Cardiac muscle cell (in vitro differentiated cells and primary cell): Measurements from ENCODE around the gene SYF2. TPM values are rescaled to one million over a fixed set of nuclear protein-coding genes. Genes with fewer than 3 reads are reported as not detected.

ENCODE experiments used
- DNase-seq, 2 donors: peaks; one replicate each; pipeline versions ENCODE4 v3.0.0 to v3.0.0-alpha.2; 2010 to 2017; ENCODE audit warnings: low read depth in 1 of 2, low spot score in 1 of 2
- H3K27ac ChIP-seq: fragments of 200-600 bp; sonication (generic); 2 replicates; pipeline ENCODE4 v1.5.1; 2016
- H3K27me3 ChIP-seq: fragments of 200-600 bp; sonication (generic); 2 replicates; pipeline ENCODE4 v1.6.0; 2016; ENCODE audit warnings: control low read depth
- H3K36me3 ChIP-seq: fragments of 200-600 bp; sonication (generic); 2 replicates; pipeline ENCODE4 v1.5.1; 2016; ENCODE audit warnings: control low read depth
- H3K4me1 ChIP-seq: fragments of 200-600 bp; sonication (generic); 2 replicates; pipeline ENCODE4 v1.8.1; 2017; ENCODE audit warnings: low read depth, mild to moderate bottlenecking, mixed run types
- H3K4me3 ChIP-seq: fragments of 200-600 bp; sonication (generic); 2 replicates; pipeline ENCODE4 v1.5.1; 2016; ENCODE audit warnings: mild to moderate bottlenecking
- H3K9me3 ChIP-seq: fragments of 200-600 bp; sonication (generic); 2 replicates; pipeline ENCODE4 v1.5.1; 2017; ENCODE audit warnings: low read depth, mild to moderate bottlenecking, control low read depth
- polyA plus RNA-seq: library from polyadenylated mRNA; unstranded; fragments of >200 nt; fragmentation: Nextera tagmentation; extraction: Ambion mirVana; gene quantifications from 2 replicates; pipeline ENCODE4 v1.2.1, GENCODE V29; 2016
- total RNA-seq: library from RNA; depleted of rRNA; stranded (reverse); fragments of >200 nt; gene quantifications from 2 replicates; pipeline ENCODE4 v1.2.3, GENCODE V29; 2016
- TF ChIP-seq, protein P1 (sequence below): IDR thresholded peaks from 2 replicates; pipeline ENCODE4 v1.5.1; 2012; ENCODE audit warnings: low read depth, mild to moderate bottlenecking, low read length

The SYF2 gene
- total and polyA plus RNA-seq, 2 experiments from 2014 or later = 44.6 to 50.0 TPM

DNA sequence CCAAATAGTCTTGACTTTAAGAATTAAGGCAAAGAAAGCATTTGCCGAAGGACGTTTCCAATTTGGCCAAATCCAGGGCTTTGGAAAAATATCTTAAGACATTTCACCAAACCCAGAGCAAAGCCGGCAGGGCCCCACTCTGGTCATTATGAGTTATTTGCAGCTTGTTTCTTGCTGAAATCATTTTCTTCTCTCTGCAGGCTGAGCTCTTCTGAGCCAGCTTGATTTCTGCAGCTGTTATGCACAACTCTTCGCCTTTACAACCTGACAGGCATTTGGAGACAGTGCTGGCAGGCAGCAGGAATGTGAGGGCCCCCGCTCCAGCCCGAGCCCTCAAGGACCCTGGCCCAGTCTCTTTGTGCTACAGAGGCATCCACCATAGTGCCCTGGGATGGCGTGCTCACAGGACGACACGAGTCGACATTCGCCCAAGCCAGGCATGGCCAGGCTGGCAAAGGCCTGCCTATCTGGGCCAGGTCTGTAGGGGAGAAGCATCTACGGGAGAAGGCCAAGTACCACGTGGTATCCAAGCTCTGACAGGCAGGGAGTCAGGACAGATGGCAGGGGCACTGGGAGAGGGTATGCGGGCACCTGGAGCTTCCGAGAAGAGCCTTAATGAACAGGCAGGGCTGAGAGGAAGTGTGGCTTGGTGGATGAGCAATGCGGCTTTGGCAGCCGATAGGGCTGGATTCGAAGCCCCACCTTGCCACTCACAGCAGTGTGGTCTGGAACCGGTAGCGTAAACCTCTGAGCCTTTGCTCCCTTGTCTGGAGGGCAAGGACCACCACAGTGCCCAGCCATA lies 32.3 kb downstream of the SYF2 start:
- Histone ChIP-seq H3K4me1 (peaks cover 10% of the 10 kb centered on the region), H3K4me3 (no peak overlapping the region), H3K36me3 (no peaks in the 10 kb centered on the region), H3K27me3 (no peaks in the 10 kb centered on the region), H3K9me3 (no peaks in the 10 kb centered on the region), H3K27ac (peak overlapping the region; percentile 49)
- DNase-seq = peak in 1 of 2 donors; percentile 37
- TF ChIP-seq, protein P1, sequence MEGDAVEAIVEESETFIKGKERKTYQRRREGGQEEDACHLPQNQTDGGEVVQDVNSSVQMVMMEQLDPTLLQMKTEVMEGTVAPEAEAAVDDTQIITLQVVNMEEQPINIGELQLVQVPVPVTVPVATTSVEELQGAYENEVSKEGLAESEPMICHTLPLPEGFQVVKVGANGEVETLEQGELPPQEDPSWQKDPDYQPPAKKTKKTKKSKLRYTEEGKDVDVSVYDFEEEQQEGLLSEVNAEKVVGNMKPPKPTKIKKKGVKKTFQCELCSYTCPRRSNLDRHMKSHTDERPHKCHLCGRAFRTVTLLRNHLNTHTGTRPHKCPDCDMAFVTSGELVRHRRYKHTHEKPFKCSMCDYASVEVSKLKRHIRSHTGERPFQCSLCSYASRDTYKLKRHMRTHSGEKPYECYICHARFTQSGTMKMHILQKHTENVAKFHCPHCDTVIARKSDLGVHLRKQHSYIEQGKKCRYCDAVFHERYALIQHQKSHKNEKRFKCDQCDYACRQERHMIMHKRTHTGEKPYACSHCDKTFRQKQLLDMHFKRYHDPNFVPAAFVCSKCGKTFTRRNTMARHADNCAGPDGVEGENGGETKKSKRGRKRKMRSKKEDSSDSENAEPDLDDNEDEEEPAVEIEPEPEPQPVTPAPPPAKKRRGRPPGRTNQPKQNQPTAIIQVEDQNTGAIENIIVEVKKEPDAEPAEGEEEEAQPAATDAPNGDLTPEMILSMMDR = no peak

DNA sequence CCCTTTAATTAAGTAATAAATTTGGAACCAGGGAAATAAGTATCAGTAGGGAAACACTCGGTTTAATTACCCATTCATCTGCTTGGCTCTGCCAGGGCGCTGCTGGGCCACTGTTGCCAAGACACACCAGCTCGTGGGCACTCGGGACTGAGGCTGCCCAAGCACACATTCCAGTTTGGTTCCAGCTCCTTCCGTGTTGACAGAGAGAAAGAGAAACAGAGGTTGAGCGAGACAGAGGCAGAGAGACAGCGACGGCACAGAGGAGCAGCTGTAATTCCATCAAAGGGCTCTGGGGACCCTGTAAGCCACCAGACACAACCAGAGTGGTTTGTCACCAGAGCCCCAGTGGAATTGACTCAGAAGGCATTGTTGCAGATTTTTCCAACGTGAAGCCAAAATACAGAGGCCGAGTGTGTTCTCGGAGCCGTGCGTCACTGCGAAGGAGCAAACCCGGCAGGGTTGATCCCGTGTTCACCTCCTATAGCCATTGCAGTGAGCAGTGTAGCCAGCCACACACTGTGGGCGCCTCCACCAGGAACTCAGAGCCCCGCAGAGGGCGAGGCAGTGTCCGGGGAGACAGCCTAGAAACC lies 33.5 kb downstream of the SYF2 start:
- no peak overlapping the region for H3K27ac ChIP-seq
- no peaks in the 10 kb centered on the region for H3K36me3 ChIP-seq
- H3K4me3 ChIP-seq = no peak overlapping the region
- peak; percentile 12 to 23 for DNase-seq
- no peaks in the 10 kb centered on the region for H3K9me3 ChIP-seq
- peaks cover 10% of the 10 kb centered on the region for H3K4me1 ChIP-seq
- H3K27me3 ChIP-seq = no peaks in the 10 kb centered on the region
- TF ChIP-seq, protein P1 = no peak

DNA sequence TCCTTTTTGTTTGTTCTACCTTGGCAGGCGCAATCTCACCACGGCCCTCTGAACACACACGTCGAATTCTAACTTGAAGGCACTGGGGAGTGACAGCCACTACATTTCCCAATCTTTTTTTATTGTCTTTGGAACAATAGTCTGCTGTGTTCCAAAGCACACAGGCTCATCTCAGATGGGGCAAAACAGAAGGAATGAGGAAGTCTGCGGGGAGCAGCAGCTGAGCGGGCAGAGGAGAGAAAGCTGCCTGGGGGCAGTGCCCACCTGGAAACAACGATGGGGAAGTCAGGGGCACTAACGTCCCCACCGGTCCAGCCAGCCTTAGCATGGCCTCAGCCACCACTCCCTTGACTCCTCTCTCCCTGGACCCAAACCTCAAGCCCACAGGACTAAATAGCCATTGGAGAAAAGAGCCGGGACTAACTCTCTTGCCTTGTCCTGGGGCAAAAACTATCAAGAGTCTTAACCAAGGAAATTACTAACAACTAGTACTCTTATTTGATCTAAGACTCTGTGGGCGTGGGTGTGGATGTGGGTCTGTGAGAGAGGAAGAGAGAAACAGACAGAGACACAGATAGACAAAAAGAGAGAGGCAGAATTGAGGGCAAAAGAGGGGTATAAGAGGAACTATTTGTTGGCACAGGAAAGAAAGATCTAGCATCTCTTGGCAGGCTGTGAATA lies 34.2 kb downstream of the SYF2 start:
- no peaks in the 10 kb centered on the region for H3K27me3 ChIP-seq
- no peaks in the 10 kb centered on the region for H3K9me3 ChIP-seq
- H3K36me3 ChIP-seq = no peaks in the 10 kb centered on the region
- peak in 1 of 2 donors; percentile 19 for DNase-seq
- no peak overlapping the region for H3K4me3 ChIP-seq
- TF ChIP-seq, protein P1 = no peak
- H3K4me1 ChIP-seq = peaks cover 10% of the 10 kb centered on the region
- H3K27ac ChIP-seq = no peak overlapping the region

DNA sequence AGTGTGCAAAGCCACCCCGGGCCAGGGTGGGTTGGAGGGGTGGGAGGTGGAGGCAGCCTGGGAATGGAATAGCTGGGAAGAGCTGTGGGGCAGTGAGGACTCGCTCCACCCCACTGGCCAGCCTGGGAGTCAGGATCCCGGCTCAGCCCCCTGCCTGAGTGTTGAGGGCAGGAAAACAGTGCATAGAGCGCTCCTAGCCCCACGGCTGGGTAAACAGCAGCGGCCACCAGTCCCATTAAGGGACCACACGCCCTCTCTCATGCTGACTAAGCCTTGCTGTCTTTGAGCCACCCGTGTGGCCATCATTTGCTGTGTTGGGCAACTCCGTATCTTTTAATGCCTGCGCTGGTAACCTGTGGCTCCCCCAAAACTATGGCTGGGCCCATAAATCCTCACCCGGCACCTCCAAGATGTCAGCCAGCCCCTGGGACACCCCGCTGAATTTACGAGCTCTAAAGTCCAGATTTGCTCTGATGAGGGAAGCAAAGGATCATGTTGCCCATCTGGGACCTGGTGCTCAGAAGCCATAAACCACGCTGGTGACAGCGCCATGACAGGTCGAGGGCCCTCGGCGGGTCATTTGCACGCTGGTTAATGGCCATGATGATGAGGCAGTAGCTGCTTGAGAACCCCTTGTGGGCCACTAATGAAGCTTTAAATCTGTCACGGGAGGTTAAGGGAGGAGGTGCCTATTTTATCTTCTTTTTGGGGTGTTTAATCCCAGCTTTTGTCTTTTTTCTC lies 34.9 kb downstream of the SYF2 start:
- TF ChIP-seq, protein P1 = no peak
- H3K4me1 ChIP-seq = peaks cover 10% of the 10 kb centered on the region
- no peak for DNase-seq
- H3K27ac ChIP-seq = no peak overlapping the region
- no peaks in the 10 kb centered on the region for H3K36me3 ChIP-seq
- H3K9me3 ChIP-seq = no peaks in the 10 kb centered on the region
- no peaks in the 10 kb centered on the region for H3K27me3 ChIP-seq
- no peak overlapping the region for H3K4me3 ChIP-seq

DNA sequence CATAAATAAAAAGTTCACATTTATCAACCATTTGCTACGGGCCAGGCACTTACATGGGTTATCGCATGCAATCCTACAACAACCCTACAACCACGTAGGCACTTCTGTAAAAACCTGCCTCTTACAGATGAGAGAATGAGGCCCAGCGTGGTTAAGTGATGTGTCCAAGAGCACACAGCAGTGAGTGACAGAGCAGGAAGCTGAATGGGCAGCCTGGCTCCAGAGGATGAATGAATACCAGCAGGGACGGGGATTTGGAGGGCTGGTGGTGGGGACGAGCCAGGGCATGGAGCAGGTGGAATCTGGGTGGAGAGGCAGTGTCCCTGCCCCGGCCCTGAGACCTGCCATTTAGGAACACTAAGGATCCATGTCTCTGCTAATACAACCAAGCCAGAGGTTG lies 35.5 kb downstream of the SYF2 start:
- TF ChIP-seq, protein P1 = no peak
- Histone ChIP-seq H3K4me3 (no peak overlapping the region), H3K36me3 (no peaks in the 10 kb centered on the region), H3K9me3 (no peaks in the 10 kb centered on the region), H3K27ac (no peak overlapping the region), H3K27me3 (no peaks in the 10 kb centered on the region), H3K4me1 (peaks cover 10% of the 10 kb centered on the region)
- DNase-seq = no peak
